Measurements from ENCODE around the gene MIOX. TPM values are rescaled to one million over a fixed set of nuclear protein-coding genes. Genes with fewer than 3 reads are reported as not detected.
A peak's percentile ranks its signal among the peaks of the same experiment; 100 is the strongest.

The MIOX gene
- total RNA-seq, result 0.30 and 0.35 TPM in 2 replicates
- long read RNA-seq, result 0 reads

GRCh38 chr22:50486561-50487289 lies at the start of gene MIOX:
Gene MIOX (plus strand): TSS chr22:50486859. CDS start chr22:50486898, 39 bp downstream.
- no peaks in the 10 kb centered on the region for H3K36me3 Mint-ChIP-seq (ENCODE audit: low read depth)
- H3K27ac Mint-ChIP-seq (ENCODE audit: unreplicated experiment), result peak within 1 kb of the TSS; percentile 22
- no peak for DNase-seq (ENCODE audit: low read depth, low spot score)
- H3K27me3 Mint-ChIP-seq (ENCODE audit: low read depth), result peaks cover 10% of the 10 kb centered on the region
- H3K4me3 Mint-ChIP-seq, result no peak within 1 kb of the TSS
- no peaks in the 10 kb centered on the region for H3K9me3 Mint-ChIP-seq
- H3K4me1 Mint-ChIP-seq, result no peaks in the 10 kb centered on the region
- no peak for TF ChIP-seq CTCF (conservative IDR thresholded peaks at IDR 0.05)

GRCh38 chr22:50437511-50438304 lies 49.0 kb upstream of the MIOX start:
- H3K27me3 Mint-ChIP-seq (ENCODE audit: low read depth), result peaks cover 2% of the 10 kb centered on the region
- no peak for TF ChIP-seq CTCF (conservative IDR thresholded peaks at IDR 0.05)
- H3K36me3 Mint-ChIP-seq (ENCODE audit: low read depth), result peaks cover 2% of the 10 kb centered on the region
- DNase-seq (ENCODE audit: low read depth, low spot score), result no peak
- no peaks in the 10 kb centered on the region for H3K9me3 Mint-ChIP-seq
- H3K27ac Mint-ChIP-seq (ENCODE audit: unreplicated experiment), result no peak overlapping the region
- H3K4me1 Mint-ChIP-seq, result no peaks in the 10 kb centered on the region
- H3K4me3 Mint-ChIP-seq, result no peak overlapping the region

GRCh38 chr22:50438305-50439275 lies 48.1 kb upstream of the MIOX start:
- Mint-ChIP-seq H3K4me1 (no peaks in the 10 kb centered on the region), H3K36me3 (ENCODE audit: low read depth) (peaks cover 5% of the 10 kb centered on the region), H3K27ac (ENCODE audit: unreplicated experiment) (no peak overlapping the region), H3K27me3 (ENCODE audit: low read depth) (peaks cover 5% of the 10 kb centered on the region), H3K9me3 (no peaks in the 10 kb centered on the region), H3K4me3 (no peak overlapping the region)
- DNase-seq (ENCODE audit: low read depth, low spot score), result no peak
- TF ChIP-seq CTCF (conservative IDR thresholded peaks at IDR 0.05), result no peak

GRCh38 chr22:50439314-50439870 lies 47.3 kb upstream of the MIOX start:
- Mint-ChIP-seq H3K27ac (ENCODE audit: unreplicated experiment) (no peak overlapping the region), H3K36me3 (ENCODE audit: low read depth) (peaks cover 5% of the 10 kb centered on the region), H3K4me3 (no peak overlapping the region), H3K9me3 (no peaks in the 10 kb centered on the region), H3K27me3 (ENCODE audit: low read depth) (peaks cover 5% of the 10 kb centered on the region), H3K4me1 (no peaks in the 10 kb centered on the region)
- no peak for DNase-seq (ENCODE audit: low read depth, low spot score)
- TF ChIP-seq CTCF (conservative IDR thresholded peaks at IDR 0.05), result no peak

GRCh38 chr22:50439871-50440331 lies 46.8 kb upstream of the MIOX start:
- no peak for TF ChIP-seq CTCF (conservative IDR thresholded peaks at IDR 0.05)
- Mint-ChIP-seq H3K36me3 (ENCODE audit: low read depth) (peaks cover 5% of the 10 kb centered on the region), H3K27ac (ENCODE audit: unreplicated experiment) (no peak overlapping the region), H3K9me3 (no peaks in the 10 kb centered on the region), H3K4me1 (no peaks in the 10 kb centered on the region), H3K4me3 (peak overlapping the region; percentile 27), H3K27me3 (ENCODE audit: low read depth) (peaks cover 5% of the 10 kb centered on the region)
- DNase-seq (ENCODE audit: low read depth, low spot score), result no peak
